HepG2 (cell line): Measurements from ENCODE around the gene AVPR2. TPM values are rescaled to one million over a fixed set of nuclear protein-coding genes. Genes with fewer than 3 reads are reported as not detected.

ENCODE experiments used
- ATAC-seq: fragments of 200-7000 bp; cut with Tn5 transposase; 3 replicates; pipeline ENCODE4 v1.9.1; 2020; ENCODE audit warnings: mild to moderate bottlenecking, moderate library complexity
- BruUV-seq: library from RNA; stranded (reverse); fragments of 400-500 nt; replicated peaks from 2 replicates; lab custom pipeline; 2021; lab: Mats Ljungman, UMichigan
- CTCF ChIA-PET: fragments of 300-600 bp; formaldehyde crosslinking; extraction: SDS; loops from one replicate; lab custom pipeline; 2021; ENCODE audit warnings: low total read pairs, inconsistent platforms, low intra/inter-chr PET ratio; lab: Yijun Ruan, JAX
- POLR2A ChIA-PET: fragments of 350-600 bp; sonication (Branson Sonifier 250); formaldehyde crosslinking; loops from one replicate; lab custom pipeline; 2020; ENCODE audit warnings: antibody characterized with exemption, inconsistent platforms; lab: Yijun Ruan, JAX
- DNase-seq: peaks from one replicate; pipeline ENCODE4 v3.0.0-alpha.2; 2015; ENCODE audit warnings: low spot score
- FAIRE-seq: peaks from 3 replicates; lab custom pipeline; 2011; peaks lifted over from hg19 to GRCh38; lab: Jason Lieb, UNC
- H2AFZ ChIP-seq: one replicate; pipeline ENCODE4 v1.6.1; 2011; ENCODE audit warnings: low read length, inconsistent platforms
- H3K27ac ChIP-seq: fragments of 300-600 bp; 3 replicates; pipeline ENCODE4 v1.8.0; 2011; ENCODE audit warnings: mixed run types, mild to moderate bottlenecking, mixed read lengths, low read length, inconsistent platforms; ENCODE audit not compliant: insufficient read depth; ENCODE audit errors: extremely low read length
- H3K27me3 ChIP-seq, 2 experiments: fragments of 200-600 bp in 1 of 2; 2 replicates in 1 of 2; 3 replicates in 1 of 2; pipeline versions ENCODE4 v1.6.0 to v1.8.0; 2011; ENCODE audit warnings: low read length in 2 of 2, mild to moderate bottlenecking in 2 of 2, moderate library complexity in 2 of 2, inconsistent platforms in 1 of 2; ENCODE audit not compliant: insufficient read depth in 2 of 2, control insufficient read depth in 1 of 2
- H3K36me3 ChIP-seq, 2 experiments: fragments of 200-600 bp in 1 of 2; replicated peaks in 1 of 2; 2 replicates in 1 of 2; 3 replicates in 1 of 2; pipeline versions ENCODE4 v1.5.1 to v1.8.0; 2011; ENCODE audit warnings: low read length in 2 of 2, inconsistent platforms in 1 of 2; ENCODE audit not compliant: insufficient read depth in 2 of 2, control insufficient read depth in 1 of 2
- H3K4me1 ChIP-seq: 2 replicates; pipeline ENCODE4 v1.5.1; 2012; ENCODE audit warnings: low read length, inconsistent platforms; ENCODE audit not compliant: insufficient read depth
- H3K4me2 ChIP-seq: 2 replicates; pipeline ENCODE4 v1.6.0; 2011; ENCODE audit warnings: low read depth, low read length, inconsistent platforms
- H3K4me3 ChIP-seq, 3 experiments: fragments of 200-600 bp in 1 of 3; sonication (generic), shearing (Covaris generic) in 1 of 3; replicated peaks in 1 of 3; 2 replicates each; pipeline ENCODE4 v1.5.1; 2011 to 2016; ENCODE audit warnings: low read length in 3 of 3, inconsistent platforms in 2 of 3, low read depth in 2 of 3, mild to moderate bottlenecking in 2 of 3, control low read depth in 1 of 3, mixed read lengths in 1 of 3; ENCODE audit not compliant: insufficient read depth in 1 of 3
- H3K79me2 ChIP-seq: one replicate; pipeline ENCODE4 v1.6.1; 2011; ENCODE audit warnings: low read length, inconsistent platforms; ENCODE audit not compliant: insufficient read depth
- H3K9ac ChIP-seq: 2 replicates; pipeline ENCODE4 v1.6.0; 2011; ENCODE audit warnings: mild to moderate bottlenecking, low read depth, low read length, inconsistent platforms; ENCODE audit not compliant: insufficient read depth
- H3K9me3 ChIP-seq: 2 replicates; pipeline ENCODE4 v1.5.1; 2012; ENCODE audit warnings: mild to moderate bottlenecking, low read length
- H4K20me1 ChIP-seq: 2 replicates; pipeline ENCODE4 v1.6.0; 2011; ENCODE audit warnings: inconsistent platforms, mild to moderate bottlenecking, low read length, moderate library complexity; ENCODE audit not compliant: insufficient read depth
- CHD2 ChIP-seq: IDR thresholded peaks from 2 replicates; pipeline ENCODE4 v1.6.1; 2011; ENCODE audit warnings: low read depth, low read length, improper control_type of control experiment
- HNRNPL ChIP-seq: fragments of 200-400 bp; formaldehyde crosslinking; IDR thresholded peaks from 2 replicates; pipeline ENCODE4 v1.6.1; 2017; ENCODE audit warnings: mild to moderate bottlenecking, low read depth, low read length
- MBNL3 ChIP-seq: fragments of 250-450 bp; sonication (Bioruptor Pico); conservative IDR thresholded peaks from 2 replicates; pipeline ENCODE4 v1.8.0; 2022; ENCODE audit warnings: mild to moderate bottlenecking, inconsistent platforms
- MIER3 ChIP-seq: IDR thresholded peaks from 2 replicates; pipeline ENCODE4 v1.6.1; 2016; ENCODE audit warnings: missing compliant biosample characterization, borderline replicate concordance
- NR3C1 ChIP-seq: sonication (generic); formaldehyde crosslinking; IDR thresholded peaks from 2 replicates; pipeline ENCODE4 v1.4.0; 2020; ENCODE audit warnings: missing genetic modification reagents
- ONECUT2 ChIP-seq: sonication (generic); formaldehyde crosslinking; IDR thresholded peaks from 2 replicates; pipeline ENCODE4 v1.4.0; 2020; ENCODE audit warnings: missing genetic modification reagents
- REL ChIP-seq: sonication (generic); formaldehyde crosslinking; conservative IDR thresholded peaks from 2 replicates; pipeline ENCODE4 v1.8.0; 2022; ENCODE audit warnings: mild to moderate bottlenecking, missing genetic modification reagents, moderate library complexity
- THAP9 ChIP-seq: sonication (generic); formaldehyde crosslinking; IDR thresholded peaks from 2 replicates; pipeline ENCODE4; 2020; ENCODE audit warnings: missing genetic modification reagents, mild to moderate bottlenecking, borderline replicate concordance
- TMF1 ChIP-seq: sonication (generic); formaldehyde crosslinking; IDR thresholded peaks from 2 replicates; pipeline ENCODE4 v1.8.1; 2022; ENCODE audit warnings: low read depth, missing genetic modification reagents
- TP53 ChIP-seq: sonication (generic); formaldehyde crosslinking; conservative IDR thresholded peaks from 2 replicates; pipeline ENCODE4 v1.4.0; 2020; ENCODE audit warnings: missing genetic modification reagents
- ZNF235 ChIP-seq: sonication (generic); formaldehyde crosslinking; IDR thresholded peaks from 2 replicates; pipeline ENCODE4 v1.8.1; 2023; ENCODE audit warnings: mild to moderate bottlenecking, missing genetic modification reagents, borderline replicate concordance
- ZNF260 ChIP-seq: sonication (generic); formaldehyde crosslinking; IDR thresholded peaks from 2 replicates; pipeline ENCODE4 v1.4.0; 2020; ENCODE audit warnings: missing genetic modification reagents, low read depth, mild to moderate bottlenecking, borderline replicate concordance
- ZNF552 ChIP-seq: sonication (generic); formaldehyde crosslinking; IDR thresholded peaks from 2 replicates; pipeline ENCODE4 v1.9.0; 2022; ENCODE audit warnings: missing genetic modification reagents, mild to moderate bottlenecking, borderline replicate concordance
- WGBS: methylation state at CpG from one replicate; pipeline ENCODE4 v1.1.6; 2017; ENCODE audit warnings: low lambda C conversion rate; 5-methylcytosine and 5-hydroxymethylcytosine counted together
- in situ Hi-C: cut with HindIII; loops from 2 replicates; pipeline ENCODE4 v1.10.0; 2017; ENCODE audit warnings: low pct_unique_long_range_greater_than_20kb; ENCODE audit not compliant: extremely low pct_ligation_motif_present
- intact Hi-C: fragments of 100-400 bp; cut with micrococcal nuclease; formaldehyde crosslinking; loops from one replicate; pipeline ENCODE4 v1.10.0; 2022; ENCODE audit not compliant: unreplicated experiment
- polyA plus RNA-seq, 8 experiments: library from polyadenylated mRNA; depleted of rRNA in 3 of 8; stranded (reverse) in 7 of 8; unstranded in 1 of 8; fragments of >200 nt; fragmentation: Illumina TruSeq in 4 of 8; extraction: Trizol in 4 of 8; gene quantifications; 2 replicates each; pipeline versions ENCODE4 v1.2.1 to v1.2.3, GENCODE V29; 2011 to 2016; ENCODE audit warnings: low read depth in 4 of 8, missing spikeins in 1 of 8, mixed read lengths in 1 of 8; ENCODE audit not compliant: insufficient read depth in 1 of 8
- total RNA-seq, 5 experiments: library from RNA; depleted of rRNA; stranded (reverse); fragments of >200 nt; fragmentation: Illumina TruSeq; extraction: Trizol; gene quantifications; 2 replicates each; pipeline ENCODE4 v1.2.3, GENCODE V29; 2016; ENCODE audit warnings: low read depth in 1 of 5
- TF ChIP-seq, protein P1 (sequence below): sonication (generic); formaldehyde crosslinking; IDR thresholded peaks from 2 replicates; pipeline ENCODE4 v1.4.0; 2020; ENCODE audit warnings: missing genetic modification reagents

AVPR2 gene
- total and polyA plus RNA-seq, 2 of the 13 experiments (the other 11 are each of a cell fraction or from before 2014, with no cell fraction given), result not detected

GRCh38 chrX:153902385-153902784 is 2.1 kb upstream of the AVPR2 start:
- DNase-seq, result no peak
- Histone ChIP-seq H3K27ac (no peak overlapping the region), H3K27me3 (peaks cover 2 to 11% of the 10 kb centered on the region in 2 experiments; a peak in 2 of 5 replicates), H3K9ac (no peak overlapping the region), H2AFZ (no peak overlapping the region), H3K79me2 (no peaks in the 10 kb centered on the region), H3K4me3 (no peak overlapping the region), H3K9me3 (no peaks in the 10 kb centered on the region), H3K4me2 (no peak overlapping the region), H4K20me1 (no peaks in the 10 kb centered on the region), H3K4me1 (no peaks in the 10 kb centered on the region), H3K36me3 (no peaks in the 10 kb centered on the region)
- in situ Hi-C loops, result no loop called here
- CTCF ChIA-PET, result no interaction called here
- intact Hi-C loops, result no loop called here
- ATAC-seq, result no peak
- no CpG with 5 or more reads among the region's 10 CpGs for WGBS
- POLR2A ChIA-PET, result no interaction called here
- TF ChIP-seq ZNF552 (CRISPR knock-in tag), result no peak
- TF ChIP-seq HNRNPL, result 0 out of 2 replicates have a peak, but pooled peaks have one; percentile 19
- no TSS peak for BruUV-seq
- no peak for FAIRE-seq

GRCh38 chrX:153903238-153903980 is 1.1 kb upstream of the AVPR2 start:
- BruUV-seq, result no TSS peak
- WGBS, result 43% methylated on average over 15 of the region's 18 CpGs
- no peaks in the 10 kb centered on the region for H3K79me2 ChIP-seq
- no peak for DNase-seq
- FAIRE-seq, result no peak
- no peaks in the 10 kb centered on the region for H4K20me1 ChIP-seq
- no peaks in the 10 kb centered on the region for H3K9me3 ChIP-seq
- no peak overlapping the region for H3K4me3 ChIP-seq
- H3K27me3 ChIP-seq, result peaks cover 2 to 11% of the 10 kb centered on the region in 2 experiments; a peak in 2 of 5 replicates
- no peak overlapping the region for H2AFZ ChIP-seq
- ChIA-PET POLR2A (no interaction called here), CTCF (no interaction called here)
- in situ Hi-C loops (no loop called here), intact Hi-C loops (no loop called here)
- H3K9ac ChIP-seq, result no peak overlapping the region
- no peak overlapping the region for H3K27ac ChIP-seq
- no peaks in the 10 kb centered on the region for H3K4me1 ChIP-seq
- H3K36me3 ChIP-seq, result no peaks in the 10 kb centered on the region
- ATAC-seq, result peak; percentile 32; the same call in 2 of the 3 replicates
- no peak overlapping the region for H3K4me2 ChIP-seq
- TF ChIP-seq MBNL3 (CRISPR knock-in tag) (no peak), THAP9 (CRISPR knock-in tag) (no peak), NR3C1 (CRISPR knock-in tag) (no peak), ZNF235 (CRISPR knock-in tag) (no peak), ONECUT2 (CRISPR knock-in tag) (no peak), MIER3 (CRISPR knock-in tag) (no peak), REL (CRISPR knock-in tag) (no peak), TP53 (CRISPR knock-in tag) (no peak), ZNF260 (no peak), TMF1 (no peak), CHD2 (no peak)
- TF ChIP-seq, protein P1, sequence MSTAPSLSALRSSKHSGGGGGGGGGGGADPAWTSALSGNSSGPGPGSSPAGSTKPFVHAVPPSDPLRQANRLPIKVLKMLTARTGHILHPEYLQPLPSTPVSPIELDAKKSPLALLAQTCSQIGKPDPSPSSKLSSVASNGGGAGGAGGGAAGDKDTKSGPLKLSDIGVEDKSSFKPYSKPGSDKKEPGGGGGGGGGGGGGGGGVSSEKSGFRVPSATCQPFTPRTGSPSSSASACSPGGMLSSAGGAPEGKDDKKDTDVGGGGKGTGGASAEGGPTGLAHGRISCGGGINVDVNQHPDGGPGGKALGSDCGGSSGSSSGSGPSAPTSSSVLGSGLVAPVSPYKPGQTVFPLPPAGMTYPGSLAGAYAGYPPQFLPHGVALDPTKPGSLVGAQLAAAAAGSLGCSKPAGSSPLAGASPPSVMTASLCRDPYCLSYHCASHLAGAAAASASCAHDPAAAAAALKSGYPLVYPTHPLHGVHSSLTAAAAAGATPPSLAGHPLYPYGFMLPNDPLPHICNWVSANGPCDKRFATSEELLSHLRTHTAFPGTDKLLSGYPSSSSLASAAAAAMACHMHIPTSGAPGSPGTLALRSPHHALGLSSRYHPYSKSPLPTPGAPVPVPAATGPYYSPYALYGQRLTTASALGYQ (CRISPR knock-in tag), result no peak
